NCI-H524 treated with DMSO at 0.1 percent for 48 hours (cell line): ENCODE results near the gene TMEM255B.
"Not testable (repeated sequence)": the region's sequence is repeated elsewhere in the genome, so short reads cannot be mapped to it uniquely, and the experiment has no call there.

Experiments used
- DNase-seq: peaks from one replicate; lab custom pipeline; 2025; lab: John Stamatoyannopoulos, UW

The TMEM255B gene

GRCh38 chr13:113787694-113788093 is 28.7 kb downstream of the TMEM255B start:
- no peak for DNase-seq

- DNase-seq: no peak
These were observed 29.5 kb downstream of the TMEM255B start for GRCh38 chr13:113788413-113789135.

- no peak for DNase-seq
These were observed 30.1 kb downstream of the TMEM255B start for GRCh38 chr13:113789167-113789566.

GRCh38 chr13:113789931-113790330 is 30.9 kb downstream of the TMEM255B start:
- not testable (repeated sequence) for DNase-seq

GRCh38 chr13:113791226-113791625 is 32.2 kb downstream of the TMEM255B start:
- no peak for DNase-seq

- no peak for DNase-seq
These were observed 32.7 kb downstream of the TMEM255B start for GRCh38 chr13:113791761-113792160.

- DNase-seq: no peak
These were observed 33.3 kb downstream of the TMEM255B start for GRCh38 chr13:113792236-113792770.

GRCh38 chr13:113792886-113793717 is 34.1 kb downstream of the TMEM255B start:
- DNase-seq: no peak

GRCh38 chr13:113793718-113794085 is 34.7 kb downstream of the TMEM255B start:
- DNase-seq: no peak

- DNase-seq: no peak
These were observed 35.1 kb downstream of the TMEM255B start for GRCh38 chr13:113794086-113794485.

- DNase-seq: no peak
These were observed 35.7 kb downstream of the TMEM255B start for GRCh38 chr13:113794764-113795173.

GRCh38 chr13:113795362-113795761 is 36.3 kb downstream of the TMEM255B start:
- not testable (repeated sequence) for DNase-seq

GRCh38 chr13:113796211-113796963 is 37.4 kb downstream of the TMEM255B start:
- no peak for DNase-seq

GRCh38 chr13:113796964-113797676 is 38.1 kb downstream of the TMEM255B start:
- DNase-seq: no peak

- DNase-seq: no peak
These were observed 39.3 kb downstream of the TMEM255B start for GRCh38 chr13:113798200-113798811.

- DNase-seq: no peak
These were observed 41.5 kb downstream of the TMEM255B start for GRCh38 chr13:113800576-113800926.

- no peak for DNase-seq
These were observed 42.4 kb downstream of the TMEM255B start for GRCh38 chr13:113801289-113801961.

- DNase-seq: no peak
These were observed 43.1 kb downstream of the TMEM255B start for GRCh38 chr13:113802090-113802531.

GRCh38 chr13:113802761-113803160 is 43.7 kb downstream of the TMEM255B start:
- no peak for DNase-seq

GRCh38 chr13:113803409-113804016 is 44.5 kb downstream of the TMEM255B start:
- no peak for DNase-seq
